Activated CD4-positive, alpha-beta T cell treated with anti-CD3 and anti-CD28 coated beads, Interleukin-2, amount 50 U/mL, for 1 hour (primary cell): ENCODE measurements around the gene OTX1.

Experiments used
- DNase-seq: peaks from one replicate; pipeline ENCODE4 v3.0.0-alpha.2; 2020

The OTX1 gene

DNA sequence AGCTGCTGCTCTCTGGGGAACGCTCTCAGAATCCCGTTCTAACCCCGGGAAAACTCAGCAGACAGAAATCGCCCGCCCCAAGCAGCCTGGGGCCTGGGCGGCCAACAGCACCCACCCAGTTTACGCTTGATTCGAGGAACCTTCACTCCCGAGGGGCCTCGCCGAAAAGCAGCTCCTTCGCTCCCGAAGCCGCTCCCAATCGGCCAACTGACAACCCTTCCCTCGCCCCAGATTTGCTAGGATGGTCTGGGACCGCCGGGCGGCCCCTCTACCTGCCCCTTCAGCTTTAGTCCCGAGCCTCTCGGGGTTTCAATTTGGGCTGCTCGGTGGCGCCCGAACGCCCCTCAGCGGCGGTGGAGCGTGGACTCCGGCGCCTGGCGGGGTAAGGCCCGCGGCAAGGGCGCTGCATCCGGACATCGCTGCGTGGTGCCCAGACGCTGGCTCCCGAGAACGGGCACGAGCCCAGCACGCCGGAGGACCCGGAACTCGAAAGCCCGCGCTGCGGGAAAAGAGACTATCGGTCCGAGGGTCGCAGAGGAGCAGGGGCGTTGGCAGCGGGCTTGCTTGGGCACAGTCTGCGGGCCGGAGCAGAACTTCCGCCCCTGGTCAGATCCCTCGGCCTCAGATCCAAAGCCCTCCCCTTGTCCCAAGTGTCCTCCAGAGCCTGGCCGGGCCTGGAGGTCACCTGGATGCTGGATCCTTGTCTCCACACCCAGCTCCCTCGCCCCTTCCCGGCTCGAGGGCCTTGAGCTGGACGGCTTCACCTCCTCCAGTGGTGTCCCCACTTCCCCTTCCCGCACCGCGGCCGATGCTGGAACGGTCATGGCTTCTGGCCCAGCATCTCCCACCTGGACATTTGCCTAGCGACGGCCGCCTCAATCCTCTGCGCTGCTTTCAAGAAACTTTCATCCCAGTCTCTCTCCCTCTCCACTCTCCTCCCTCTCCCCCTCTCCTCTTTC lies 3.0 kb upstream of the OTX1 start:
- DNase-seq, result no peak

DNA sequence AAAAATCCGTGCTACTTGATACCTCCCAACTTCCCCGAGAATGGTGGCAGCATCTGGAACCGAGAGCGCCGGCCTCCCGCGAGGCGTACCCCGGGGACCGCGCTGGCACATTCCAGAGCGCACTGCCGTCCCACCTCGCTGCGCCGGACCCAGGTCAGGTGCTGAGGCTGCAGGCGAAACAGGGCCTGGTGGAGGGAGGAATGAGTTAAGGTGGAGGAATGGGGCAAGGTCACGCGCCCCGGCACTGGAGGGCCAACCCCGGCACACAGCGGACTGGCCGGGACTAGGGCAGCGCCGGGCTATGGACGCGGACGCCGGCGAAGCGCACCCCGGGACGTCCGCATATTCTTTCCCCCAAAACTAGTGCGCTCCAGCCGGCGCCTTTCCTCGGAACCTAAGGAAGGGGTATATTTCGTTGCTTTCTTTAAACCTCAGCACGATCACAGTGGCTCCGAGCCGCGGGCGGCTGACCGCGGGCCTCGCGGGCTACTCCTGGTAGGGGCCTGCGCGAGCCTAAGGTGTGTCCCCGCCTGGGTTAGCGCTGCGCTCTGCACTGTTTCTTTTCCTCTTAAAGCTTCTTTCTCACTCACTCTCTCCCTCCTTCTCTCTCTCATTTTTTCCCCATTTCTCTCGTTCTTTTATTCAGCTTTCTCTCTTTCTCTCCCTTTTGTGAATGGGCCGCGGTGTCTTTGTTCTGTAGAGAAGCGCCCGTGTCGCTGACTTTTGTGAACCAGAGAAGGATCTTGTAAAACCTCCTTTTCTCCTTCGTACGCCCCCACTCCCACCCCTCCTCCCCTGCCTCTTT lies 2.1 kb upstream of the OTX1 start:
- no peak for DNase-seq

DNA sequence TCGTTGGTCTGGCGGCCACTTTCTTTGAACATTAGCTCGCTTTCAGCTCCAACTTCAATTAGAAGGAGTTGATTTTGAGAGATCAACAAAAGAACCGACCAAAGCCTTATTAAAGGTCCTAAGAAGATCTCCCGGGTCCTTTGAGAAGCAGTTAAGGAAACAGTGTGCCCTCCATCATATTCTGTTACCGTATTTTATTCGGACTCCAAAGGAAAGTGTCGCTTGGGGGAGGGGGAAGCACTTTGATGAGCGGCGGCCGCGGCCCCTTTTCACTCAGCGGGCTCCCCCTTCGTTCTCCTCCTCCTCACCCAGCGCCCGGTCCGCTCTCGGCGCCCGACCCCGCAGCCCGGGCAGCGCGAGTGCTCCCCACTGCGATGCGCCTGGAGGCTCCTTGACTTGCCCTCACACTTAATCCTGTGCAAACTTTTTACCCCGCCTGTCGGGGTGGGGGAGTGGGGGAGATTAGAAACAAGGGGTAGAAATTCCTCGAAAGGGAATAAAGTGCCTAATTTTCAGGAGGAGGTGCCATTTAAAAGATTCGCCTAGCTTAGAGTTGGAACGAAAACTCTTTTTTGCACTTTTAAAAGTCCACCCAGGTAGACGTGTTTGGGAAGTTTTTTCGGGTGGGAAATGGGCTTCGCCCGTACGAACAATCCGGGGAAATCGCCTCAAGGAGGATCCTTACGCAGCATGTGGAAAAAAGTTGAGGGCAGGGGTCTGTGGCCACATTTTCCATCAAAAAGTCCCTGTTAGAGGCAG lies 1.2 kb upstream of the OTX1 start:
- DNase-seq, result no peak

DNA sequence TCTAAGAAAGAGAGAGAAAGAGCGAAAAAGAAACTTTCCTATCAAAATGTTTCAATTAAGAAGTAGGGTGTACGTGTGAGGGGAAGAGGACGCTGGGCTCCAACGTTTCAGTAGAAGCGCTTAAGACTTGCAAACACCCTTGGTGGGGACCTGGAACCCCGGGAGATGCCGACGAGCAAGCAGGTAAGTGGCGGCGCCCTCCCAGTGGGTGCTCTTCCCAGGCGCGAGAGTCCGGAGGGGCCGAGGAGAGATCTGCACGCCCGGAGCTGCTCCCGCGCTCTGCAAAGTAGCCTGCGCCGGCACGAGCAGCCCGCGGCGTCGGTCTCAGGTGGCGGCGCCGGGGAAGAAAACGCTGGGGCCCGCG lies 678 bp upstream of the OTX1 start:
- no peak for DNase-seq

DNA sequence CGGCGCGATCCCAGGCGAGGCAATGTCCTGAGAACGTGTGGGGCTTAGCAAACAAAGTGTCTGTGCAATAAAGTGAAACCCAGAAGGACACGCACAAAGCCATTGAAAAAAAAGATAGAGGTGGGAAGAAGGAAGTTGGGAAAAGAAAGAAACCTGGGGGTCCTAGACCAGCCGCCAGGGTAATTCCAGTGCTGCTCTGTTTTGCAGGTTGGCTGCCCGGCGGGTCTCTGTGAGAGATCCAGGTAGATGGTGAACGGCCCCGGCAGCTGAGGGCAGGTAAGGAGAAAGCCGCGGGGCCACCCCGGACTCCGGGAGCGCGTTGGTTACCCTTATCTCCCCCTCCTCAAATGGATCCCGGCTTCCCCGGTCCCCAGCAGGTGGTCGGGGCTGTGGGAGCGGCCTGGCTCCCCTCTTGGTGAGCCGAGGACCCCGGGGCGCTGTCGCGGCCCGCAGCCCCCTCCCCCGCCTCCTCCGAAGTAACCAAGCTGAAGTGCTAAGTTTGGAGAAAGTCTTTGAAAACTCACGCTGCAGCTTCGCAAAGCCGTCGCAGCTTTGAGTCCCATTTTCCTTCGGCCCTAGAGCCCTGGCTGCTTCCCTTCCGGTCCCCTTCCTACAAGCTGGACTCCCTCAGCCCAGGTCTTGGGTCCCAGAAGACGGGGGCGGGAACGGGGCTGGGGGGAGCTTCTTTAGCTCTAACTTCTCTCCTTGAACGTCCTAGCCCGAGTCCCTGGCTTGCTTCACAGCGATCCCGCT lies 588 bp downstream of the OTX1 start:
- DNase-seq, result no peak

DNA sequence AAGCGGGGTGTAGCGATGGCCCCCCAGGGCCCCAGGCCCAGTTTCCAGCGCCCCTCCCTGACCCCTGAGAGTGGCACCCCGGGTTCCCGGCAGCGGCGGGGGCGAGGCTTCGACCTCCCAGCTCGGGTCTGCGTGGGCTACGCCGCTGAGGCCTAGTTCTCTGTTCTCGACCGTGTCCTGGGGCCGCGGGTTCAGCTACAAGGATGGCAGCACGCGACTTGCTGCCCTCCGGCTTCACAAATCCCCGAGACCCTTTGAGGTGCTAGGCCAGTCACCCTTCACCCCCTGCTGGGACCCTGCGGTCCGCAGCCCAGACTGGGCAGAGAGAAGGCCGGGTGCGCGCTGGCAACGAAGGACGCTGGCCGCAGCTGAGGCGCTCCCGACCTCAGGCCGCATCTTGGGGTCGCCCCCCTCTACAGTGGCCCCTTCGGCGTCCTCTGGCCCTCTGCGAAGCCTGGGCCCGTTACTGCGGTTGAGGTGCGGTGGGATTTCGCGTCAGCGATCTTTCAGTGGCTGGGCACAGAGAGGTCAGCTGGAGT lies 1.2 kb downstream of the OTX1 start:
- no peak for DNase-seq

DNA sequence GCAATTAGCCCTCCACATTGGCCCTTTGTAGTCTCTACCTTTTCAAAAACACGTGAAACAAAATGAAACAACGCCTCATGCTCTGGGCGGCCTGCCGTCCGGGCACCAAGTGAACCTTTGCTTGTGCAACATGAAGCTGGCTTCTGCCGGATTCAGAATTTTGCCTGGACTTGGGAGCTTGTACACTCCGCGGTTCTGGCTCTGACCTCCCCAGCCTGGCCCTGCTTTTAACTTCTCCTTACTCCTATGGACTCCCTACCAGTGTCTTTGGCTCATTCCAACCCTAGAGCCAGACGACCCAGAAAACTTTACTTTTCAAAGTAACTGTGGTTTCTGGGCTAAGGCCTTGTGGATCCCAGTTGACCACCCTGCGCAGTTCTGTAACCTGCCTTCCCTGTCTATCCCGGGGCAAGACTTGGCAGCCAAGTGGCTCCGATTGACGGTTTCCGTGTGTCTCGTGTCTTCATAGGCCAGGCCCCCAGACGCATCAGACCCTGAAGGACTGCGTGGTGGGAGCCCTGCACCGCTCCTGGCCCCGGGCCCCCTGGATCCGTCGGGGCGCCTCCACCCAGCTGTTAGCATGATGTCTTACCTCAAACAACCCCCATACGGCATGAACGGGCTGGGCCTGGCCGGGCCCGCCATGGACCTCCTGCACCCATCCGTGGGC lies 1.9 kb downstream of the OTX1 start:
- no peak for DNase-seq

DNA sequence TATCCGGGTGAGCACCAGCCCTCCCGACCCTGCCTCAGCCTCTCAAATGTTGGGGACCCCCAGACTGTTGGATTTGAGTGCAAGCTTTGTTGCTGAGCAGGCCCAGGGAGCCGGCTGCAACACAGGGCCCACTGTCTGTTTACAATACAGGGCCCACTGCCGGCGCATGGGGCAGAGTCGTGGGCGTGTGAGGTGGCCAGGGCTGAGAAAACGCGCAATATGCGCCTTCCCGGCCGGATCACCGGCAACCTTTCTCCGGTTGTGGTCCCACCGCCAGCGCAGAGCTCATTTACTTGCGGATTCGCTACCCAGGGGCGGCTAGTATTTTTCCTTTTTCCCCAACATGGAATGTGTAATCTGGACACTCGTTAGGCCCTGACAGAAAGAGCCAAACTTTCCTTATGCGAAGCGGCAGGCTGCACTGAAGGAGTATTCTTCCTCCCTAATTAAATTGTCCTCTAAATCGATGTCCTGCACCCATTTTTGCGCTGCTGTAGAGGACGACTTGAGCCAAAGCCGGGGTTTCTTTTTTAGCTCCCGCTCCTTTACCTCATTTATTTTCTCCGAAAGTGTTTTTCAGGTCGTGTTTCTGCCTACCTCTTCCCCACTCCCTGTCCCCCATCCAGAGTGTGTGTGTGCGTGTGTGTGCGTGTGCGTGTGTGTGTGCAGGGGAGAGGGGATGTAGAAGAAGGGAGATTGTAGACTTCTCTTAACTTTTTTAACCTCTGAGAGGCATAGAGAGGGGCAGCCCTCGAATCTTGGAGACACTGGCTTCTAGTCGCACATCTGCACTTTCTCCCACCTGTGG lies 2.7 kb downstream of the OTX1 start:
- no peak for DNase-seq

DNA sequence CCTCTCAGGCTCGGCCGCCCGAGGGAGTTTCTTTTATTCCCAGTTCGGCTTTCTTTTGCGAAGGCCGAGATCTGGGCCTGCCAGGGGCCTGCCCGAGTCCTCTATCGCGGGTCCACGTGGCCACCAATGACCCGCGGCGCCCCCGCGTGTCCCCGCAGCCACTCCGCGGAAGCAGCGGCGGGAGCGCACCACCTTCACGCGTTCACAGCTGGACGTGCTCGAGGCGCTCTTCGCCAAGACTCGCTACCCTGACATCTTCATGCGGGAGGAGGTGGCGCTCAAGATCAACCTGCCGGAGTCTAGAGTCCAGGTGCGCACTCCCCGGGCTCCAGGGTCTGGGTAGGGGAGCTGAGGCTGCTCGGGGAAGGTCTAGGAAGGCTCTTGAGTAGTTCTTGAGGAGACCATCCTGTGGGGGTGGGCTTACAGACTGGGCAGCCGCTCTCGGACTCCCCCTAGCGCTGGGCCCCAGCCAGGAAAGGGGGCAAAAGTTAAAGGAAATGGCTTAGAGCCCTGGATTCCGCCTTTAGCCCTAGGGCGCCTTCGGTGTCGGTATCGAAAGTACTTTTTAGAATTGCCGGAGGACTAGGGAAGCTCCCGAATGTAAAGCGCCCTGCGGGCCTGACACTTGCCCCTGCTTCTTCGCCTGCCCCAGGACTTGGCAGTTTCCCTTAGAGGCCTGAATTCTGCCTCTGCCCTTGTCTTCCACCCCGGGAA lies 3.4 kb downstream of the OTX1 start:
- no peak for DNase-seq

DNA sequence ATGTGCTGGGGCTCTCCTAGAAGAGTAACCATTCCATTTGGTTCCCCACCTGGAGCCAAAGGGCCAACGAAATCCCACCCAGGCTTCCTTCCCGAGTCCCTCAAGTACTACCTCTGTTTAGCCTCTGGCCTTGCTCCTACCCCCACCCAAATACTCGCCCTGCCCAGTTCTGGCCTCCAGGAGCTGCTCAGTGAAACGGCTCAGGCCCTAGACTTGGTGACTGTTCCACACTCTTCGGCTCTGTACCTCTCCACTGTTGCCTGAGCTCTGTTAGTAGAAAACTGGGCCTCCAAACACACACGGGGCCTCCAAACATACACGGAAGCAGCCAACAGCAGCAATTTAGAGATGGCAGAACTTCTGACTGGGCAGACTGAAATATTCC lies 4.2 kb downstream of the OTX1 start:
- no peak for DNase-seq

DNA sequence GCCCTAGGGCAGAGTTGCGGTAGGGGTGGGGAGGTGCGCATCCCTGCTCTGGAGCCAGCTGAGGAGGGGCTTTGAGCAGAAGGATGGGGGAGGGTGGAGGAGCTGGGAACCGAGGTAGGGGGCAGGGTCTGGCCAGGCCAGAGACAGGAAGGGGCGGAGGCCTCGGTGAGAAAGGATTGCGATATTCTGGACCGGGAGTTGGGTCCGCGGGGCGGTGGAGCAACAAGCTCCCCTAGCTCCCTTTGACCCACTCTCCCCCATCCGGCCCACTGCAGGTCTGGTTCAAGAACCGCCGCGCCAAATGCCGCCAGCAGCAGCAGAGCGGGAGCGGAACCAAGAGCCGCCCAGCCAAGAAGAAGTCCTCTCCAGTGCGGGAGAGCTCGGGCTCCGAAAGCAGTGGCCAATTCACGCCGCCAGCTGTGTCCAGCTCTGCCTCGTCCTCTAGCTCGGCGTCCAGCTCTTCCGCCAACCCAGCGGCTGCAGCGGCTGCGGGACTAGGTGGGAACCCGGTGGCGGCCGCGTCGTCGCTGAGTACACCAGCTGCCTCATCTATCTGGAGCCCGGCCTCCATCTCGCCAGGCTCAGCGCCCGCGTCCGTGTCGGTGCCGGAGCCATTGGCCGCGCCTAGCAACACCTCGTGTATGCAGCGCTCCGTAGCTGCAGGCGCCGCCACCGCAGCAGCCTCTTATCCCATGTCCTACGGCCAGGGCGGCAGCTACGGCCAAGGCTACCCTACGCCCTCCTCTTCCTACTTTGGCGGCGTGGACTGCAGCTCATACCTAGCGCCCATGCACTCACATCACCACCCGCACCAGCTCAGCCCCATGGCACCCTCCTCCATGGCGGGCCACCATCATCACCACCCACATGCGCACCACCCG lies 4.8 kb downstream of the OTX1 start:
- no peak for DNase-seq

DNA sequence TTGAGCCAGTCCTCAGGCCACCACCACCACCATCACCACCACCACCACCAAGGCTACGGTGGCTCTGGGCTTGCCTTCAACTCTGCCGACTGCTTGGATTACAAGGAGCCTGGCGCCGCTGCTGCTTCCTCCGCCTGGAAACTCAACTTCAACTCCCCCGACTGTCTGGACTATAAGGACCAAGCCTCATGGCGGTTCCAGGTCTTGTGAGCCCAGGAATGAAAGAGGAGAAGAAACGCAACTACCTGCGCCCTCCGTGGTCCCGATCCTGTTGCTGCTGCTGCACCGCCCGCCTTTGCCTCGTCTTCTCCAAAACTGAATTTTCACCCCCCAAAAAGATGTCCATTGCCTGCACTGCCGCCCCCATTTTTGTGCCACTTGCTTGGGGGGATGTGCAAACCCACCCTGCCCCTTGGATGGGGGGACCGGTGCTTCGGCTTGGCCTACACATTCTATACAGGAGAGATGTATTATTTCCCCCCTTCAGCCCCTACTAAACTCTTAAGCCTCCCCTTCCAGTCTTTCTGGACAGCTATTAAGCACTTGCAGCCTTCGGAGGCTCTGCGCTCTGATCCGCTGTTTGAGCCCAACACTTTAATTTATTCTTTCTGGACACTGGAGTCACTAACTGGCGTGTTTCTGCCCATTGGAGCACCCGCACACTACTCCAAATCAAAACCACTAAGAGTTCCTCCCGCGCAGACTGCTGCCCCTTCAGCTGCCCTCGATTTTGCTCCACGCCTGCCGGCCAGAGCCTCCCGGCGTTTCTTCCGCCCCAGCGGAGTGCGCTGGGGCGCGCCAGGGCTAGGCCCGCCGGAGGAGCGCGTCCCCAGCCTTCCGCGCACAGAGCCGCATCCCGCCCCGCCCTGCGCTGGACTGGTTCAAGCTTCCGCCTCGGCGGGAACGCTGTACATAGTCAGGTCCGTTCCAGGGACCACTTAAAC lies 5.7 kb downstream of the OTX1 start:
- no peak for DNase-seq

DNA sequence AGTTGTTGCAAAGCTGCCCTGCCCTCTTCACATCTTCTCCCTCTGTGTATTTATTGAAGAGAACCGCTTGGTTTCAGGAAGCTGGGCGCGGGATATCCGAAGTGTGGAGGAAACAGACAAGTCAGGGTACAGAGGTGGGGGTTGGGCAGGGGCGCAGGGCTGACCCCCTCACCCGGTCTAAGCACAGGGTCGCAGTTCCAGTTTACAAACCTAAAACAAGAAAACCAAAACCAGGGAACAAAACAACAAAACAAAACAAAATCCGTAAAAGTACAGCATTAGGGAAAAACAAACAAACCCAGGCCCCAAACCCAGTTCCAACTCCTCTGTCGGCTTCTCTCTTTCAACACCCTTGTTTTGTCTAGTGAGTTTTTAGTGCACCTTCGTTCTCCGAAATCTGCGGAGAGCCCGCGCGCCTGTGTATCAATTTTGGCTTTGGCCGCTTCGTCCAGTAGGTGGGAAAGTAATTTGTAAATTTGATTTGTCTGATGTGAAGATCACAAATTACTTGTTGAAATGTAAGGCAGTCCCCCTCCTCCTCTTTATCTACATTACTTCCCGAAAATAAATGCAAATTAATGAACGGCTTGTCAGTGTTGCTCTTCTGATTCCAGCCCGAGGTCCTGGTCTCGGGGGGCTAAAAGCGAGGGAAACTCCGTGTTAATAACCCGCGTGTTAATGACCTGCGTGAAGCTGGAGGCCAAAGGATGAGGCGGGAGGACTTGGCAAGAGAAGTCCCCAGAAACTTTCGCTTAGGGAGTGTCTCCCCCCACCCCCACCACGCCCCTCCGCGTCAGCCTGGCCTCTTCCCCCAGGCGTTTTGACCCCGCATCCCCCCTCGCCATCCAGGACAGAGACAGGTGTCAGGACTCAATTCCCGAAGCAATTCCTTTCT lies 6.9 kb downstream of the OTX1 start:
- no peak for DNase-seq

DNA sequence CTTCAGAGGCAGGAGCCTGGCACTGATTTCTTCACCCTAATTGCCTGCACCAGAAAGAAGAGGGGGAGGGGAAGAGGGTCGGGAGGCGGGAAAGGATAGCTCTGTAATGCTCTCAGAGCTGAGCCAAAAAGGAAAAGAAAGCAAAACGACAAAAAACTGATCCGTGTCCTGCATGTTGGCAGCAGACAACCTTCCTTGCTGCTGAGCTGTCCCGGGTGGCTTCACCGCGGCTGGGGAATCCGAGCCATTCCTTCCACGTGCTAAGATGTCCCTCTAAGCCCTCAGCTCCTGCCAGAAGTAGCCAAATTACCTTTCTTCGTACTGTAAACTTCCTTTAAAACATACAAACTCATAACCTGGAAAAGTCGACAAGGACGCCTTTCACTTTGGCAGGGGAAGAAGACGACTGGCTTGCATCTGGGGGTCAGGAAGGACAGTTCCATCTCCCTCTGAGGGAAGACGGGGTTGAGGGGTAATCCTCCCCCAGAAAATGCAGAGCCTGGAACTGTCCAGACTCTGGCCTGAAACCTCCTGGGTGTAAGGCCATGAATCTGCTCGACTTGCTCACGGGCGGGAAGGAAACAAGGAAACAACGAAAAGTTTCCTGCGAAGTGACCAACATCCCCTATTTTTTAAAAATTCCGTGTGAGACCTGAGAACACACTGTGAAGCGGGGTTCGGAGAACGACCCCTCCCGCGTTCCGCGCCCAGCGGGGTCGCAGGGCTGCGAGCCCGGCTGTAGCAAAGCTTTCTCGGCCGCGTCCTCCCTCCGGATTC lies 7.7 kb downstream of the OTX1 start:
- no peak for DNase-seq

DNA sequence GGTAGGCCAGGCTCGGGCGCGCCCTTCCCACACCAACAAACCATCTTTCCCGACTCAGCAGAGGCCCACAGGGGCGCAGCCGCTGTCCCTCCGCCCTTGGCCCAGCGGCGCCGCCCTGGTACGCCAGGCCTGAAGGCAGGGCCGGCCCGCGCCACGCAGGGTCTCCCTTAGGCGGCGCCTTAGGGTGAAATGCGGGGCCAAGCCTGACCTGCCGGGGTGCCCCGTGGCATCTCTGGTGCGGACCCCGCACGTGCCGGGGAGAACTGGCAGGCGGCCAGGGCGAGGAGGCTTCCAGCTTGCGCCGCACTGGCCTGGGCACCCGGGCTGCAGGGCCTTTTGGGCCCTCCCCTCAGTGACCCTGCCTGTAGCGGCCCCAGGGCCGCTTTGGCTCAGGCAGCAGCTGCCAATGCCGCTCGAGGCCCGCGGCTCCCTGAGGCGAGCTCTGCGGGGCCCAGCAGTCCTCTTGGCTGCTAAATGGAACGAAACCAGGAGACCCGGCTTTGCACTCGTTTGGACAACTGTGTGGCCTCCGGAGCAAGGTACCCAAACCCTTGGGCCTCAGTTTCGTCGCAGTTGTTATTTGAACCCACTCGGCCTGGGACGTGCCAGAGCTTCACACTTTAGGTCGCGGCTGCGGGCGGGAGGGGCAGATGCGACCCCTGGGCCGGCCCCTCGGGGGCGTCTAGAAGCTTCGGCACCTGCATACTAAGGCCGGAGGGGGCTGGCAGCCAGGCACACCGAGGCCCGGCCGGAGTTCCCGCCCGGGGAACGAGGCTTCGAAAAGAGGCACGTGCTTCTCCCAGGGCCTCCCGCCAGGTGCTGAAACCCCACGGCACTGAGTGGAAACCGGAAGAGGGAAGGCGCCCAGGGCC lies 8.5 kb downstream of the OTX1 start:
- no peak for DNase-seq
